ENCODE data around the gene CCT7.

- TF ChIP-seq CTCF (IDR thresholded peaks at IDR 0.05) (no peak), POLR2A (IDR thresholded peaks at IDR 0.05) (no peak), EP300 (IDR thresholded peaks at IDR 0.05) (no peak)
Measured at GRCh38 chr2:73243884-73244570, 9.9 kb downstream of the CCT7 start.
